B cell (primary cell): ENCODE results near the gene MBNL1. TPM values are rescaled to one million over a fixed set of nuclear protein-coding genes. Genes with fewer than 3 reads are reported as not detected.
A peak's percentile ranks its signal among the peaks of the same experiment; 100 is the strongest.

Source experiments
- ATAC-seq: fragments of 200-7000 bp; cut with Tn5 transposase; one replicate; pipeline ENCODE4 v1.10.0; 2021; ENCODE audit warnings: low read depth, mild to moderate bottlenecking, moderate number of reproducible peaks, moderate library complexity
- CTCF ChIA-PET: fragments of 350-600 bp; sonication (Branson Sonifier 250); formaldehyde crosslinking; loops from one replicate; lab custom pipeline; 2021; ENCODE audit warnings: antibody characterized with exemption, inconsistent platforms; lab: Charles Lee
- POLR2A ChIA-PET: fragments of 350-600 bp; sonication (Branson Sonifier 250); formaldehyde crosslinking; loops from one replicate; lab custom pipeline; 2021; ENCODE audit warnings: antibody characterized with exemption; lab: Charles Lee
- DNase-seq: peaks from one replicate; pipeline ENCODE4 v3.0.0; 2013
- H2AFZ ChIP-seq: 2 replicates; pipeline ENCODE4 v1.6.1; 2012; ENCODE audit warnings: mild to moderate bottlenecking, low read depth, low read length; ENCODE audit not compliant: insufficient read depth, poor library complexity, severe bottlenecking
- H3K27ac ChIP-seq, 2 donors: 1 replicate in 1 of 2; 2 replicates in 1 of 2; pipeline ENCODE4 v1.5.1; 2012 to 2013; ENCODE audit warnings: low read length in 2 of 2, mild to moderate bottlenecking in 2 of 2, moderate library complexity in 1 of 2
- H3K27me3 ChIP-seq, 4 experiments: fragments of 200-600 bp in 1 of 4; sonication (generic) in 1 of 4; replicated peaks in 1 of 4; 1 replicate in 2 of 4; 2 replicates in 2 of 4; pipeline versions ENCODE4 v1.6.1 to v1.7.0; 2013 to 2016; ENCODE audit warnings: low read length in 3 of 4, mild to moderate bottlenecking in 2 of 4, mixed read lengths in 1 of 4, moderate library complexity in 1 of 4; ENCODE audit not compliant: insufficient read depth in 4 of 4, control insufficient read depth in 3 of 4; ENCODE audit errors: control extremely low read depth in 1 of 4
- H3K36me3 ChIP-seq, 2 experiments: replicated peaks in 1 of 2; 1 replicate in 1 of 2; 2 replicates in 1 of 2; pipeline versions ENCODE4 v1.6.1 to v1.7.1; 2013; ENCODE audit warnings: low read length in 1 of 2; ENCODE audit not compliant: insufficient read depth in 2 of 2, control insufficient read depth in 1 of 2; ENCODE audit errors: control extremely low read depth in 1 of 2, extremely low read depth in 1 of 2
- H3K4me1 ChIP-seq, 2 donors: fragments of 200-600 bp in 1 of 2; sonication (generic) in 1 of 2; 1 replicate in 1 of 2; 2 replicates in 1 of 2; pipeline versions ENCODE4 v1.5.1 to v1.6.1; 2013 to 2017; ENCODE audit warnings: low read length in 2 of 2; ENCODE audit not compliant: control insufficient read depth in 2 of 2, insufficient read depth in 2 of 2
- H3K4me2 ChIP-seq: replicated peaks from 2 replicates; pipeline ENCODE3; 2012; ENCODE audit warnings: mild to moderate bottlenecking, low read depth, low read length; ENCODE audit not compliant: poor library complexity, severe bottlenecking
- H3K4me3 ChIP-seq, 5 experiments: fragments of 200-600 bp in 1 of 5; sonication (generic) in 1 of 5; 1 replicate in 3 of 5; 2 replicates in 2 of 5; pipeline versions ENCODE4 v1.5.1 to v1.7.0; 2011 to 2016; ENCODE audit warnings: low read length in 4 of 5, mild to moderate bottlenecking in 4 of 5, low read depth in 2 of 5, control low read depth in 1 of 5, moderate library complexity in 1 of 5; ENCODE audit not compliant: insufficient read depth in 1 of 5; ENCODE audit errors: control extremely low read depth in 1 of 5, extremely low read depth in 1 of 5
- H3K79me2 ChIP-seq: fragments of 200-600 bp; sonication (generic); one replicate; pipeline ENCODE4 v1.6.0; 2016; ENCODE audit warnings: low read length; ENCODE audit not compliant: control insufficient read depth, insufficient read depth
- H3K9ac ChIP-seq: fragments of 200-600 bp; sonication (generic); 2 replicates; pipeline ENCODE4 v1.6.1; 2017; ENCODE audit warnings: mild to moderate bottlenecking, low read length, moderate library complexity
- H3K9me3 ChIP-seq, 3 donors: one replicate each; pipeline versions ENCODE4 v1.6.1 to v1.7.1; 2013; ENCODE audit warnings: low read length in 2 of 3; ENCODE audit not compliant: control insufficient read depth in 2 of 3, insufficient read depth in 1 of 3; ENCODE audit errors: control extremely low read depth in 1 of 3
- H4K20me1 ChIP-seq: 2 replicates; pipeline ENCODE4 v1.6.0; 2012; ENCODE audit warnings: mild to moderate bottlenecking, low read length; ENCODE audit not compliant: insufficient read depth, control insufficient read depth, poor library complexity, severe bottlenecking
- H3K27ac Mint-ChIP-seq: one replicate; pipeline ENCODE4 v1.8.0; 2021; ENCODE audit warnings: mixed read lengths
- H3K27me3 Mint-ChIP-seq: one replicate; pipeline ENCODE4 v1.8.0; 2021; ENCODE audit warnings: mixed read lengths
- H3K4me1 Mint-ChIP-seq: one replicate; pipeline ENCODE4 v1.8.0; 2021; ENCODE audit warnings: mixed read lengths
- H3K4me3 Mint-ChIP-seq: one replicate; pipeline ENCODE4 v1.8.0; 2021; ENCODE audit warnings: mixed read lengths
- H3K9me3 Mint-ChIP-seq: one replicate; pipeline ENCODE4 v1.8.0; 2022; ENCODE audit warnings: mixed read lengths; ENCODE audit not compliant: insufficient read depth
- EZH2 ChIP-seq: IDR thresholded peaks from 2 replicates; pipeline ENCODE4 v1.6.1; 2012; ENCODE audit warnings: borderline replicate concordance, low read depth, mild to moderate bottlenecking, moderate library complexity, low read length; ENCODE audit not compliant: insufficient read depth, poor library complexity, severe bottlenecking
- WGBS: methylation state at CpG from one replicate; pipeline ENCODE4 v1.1.5; 2013; ENCODE audit warnings: missing lambda C conversion rate; ENCODE audit not compliant: insufficient coverage; 5-methylcytosine and 5-hydroxymethylcytosine counted together
- intact Hi-C: fragments of 100-400 bp; cut with micrococcal nuclease; formaldehyde crosslinking; loops from one replicate; pipeline ENCODE4 v1.10.0; 2022
- polyA plus RNA-seq: library from polyadenylated mRNA; depleted of rRNA; stranded (reverse); fragments of >200 nt; gene quantifications from 2 replicates; pipeline ENCODE4 v1.2.3, GENCODE V29; 2012
- total RNA-seq, 2 donors: library from RNA; stranded (reverse); fragments of 120-200 nt in 1 of 2; gene quantifications; 1 replicate in 1 of 2; 2 replicates in 1 of 2; pipeline versions ENCODE4 v1.2.3 to v1.2.4, GENCODE V29; 2013 to 2022
- TF ChIP-seq, protein P1 (sequence below): fragments of 200-600 bp; IDR thresholded peaks from one replicate; pipeline ENCODE4 v1.8.0; 2022; ENCODE audit warnings: antibody characterized with exemption, mild to moderate bottlenecking

The MBNL1 gene
- total and polyA plus RNA-seq, 2 donors (not counting 1 experiment from before 2014, with no cell fraction given), result 195 to 505 TPM

- no peak for TF ChIP-seq EZH2
- TF ChIP-seq, protein P1, sequence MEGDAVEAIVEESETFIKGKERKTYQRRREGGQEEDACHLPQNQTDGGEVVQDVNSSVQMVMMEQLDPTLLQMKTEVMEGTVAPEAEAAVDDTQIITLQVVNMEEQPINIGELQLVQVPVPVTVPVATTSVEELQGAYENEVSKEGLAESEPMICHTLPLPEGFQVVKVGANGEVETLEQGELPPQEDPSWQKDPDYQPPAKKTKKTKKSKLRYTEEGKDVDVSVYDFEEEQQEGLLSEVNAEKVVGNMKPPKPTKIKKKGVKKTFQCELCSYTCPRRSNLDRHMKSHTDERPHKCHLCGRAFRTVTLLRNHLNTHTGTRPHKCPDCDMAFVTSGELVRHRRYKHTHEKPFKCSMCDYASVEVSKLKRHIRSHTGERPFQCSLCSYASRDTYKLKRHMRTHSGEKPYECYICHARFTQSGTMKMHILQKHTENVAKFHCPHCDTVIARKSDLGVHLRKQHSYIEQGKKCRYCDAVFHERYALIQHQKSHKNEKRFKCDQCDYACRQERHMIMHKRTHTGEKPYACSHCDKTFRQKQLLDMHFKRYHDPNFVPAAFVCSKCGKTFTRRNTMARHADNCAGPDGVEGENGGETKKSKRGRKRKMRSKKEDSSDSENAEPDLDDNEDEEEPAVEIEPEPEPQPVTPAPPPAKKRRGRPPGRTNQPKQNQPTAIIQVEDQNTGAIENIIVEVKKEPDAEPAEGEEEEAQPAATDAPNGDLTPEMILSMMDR, result no peak
- H3K4me3 Mint-ChIP-seq, result no peak overlapping the region
Observed at GRCh38 chr3:152384412-152384811, 115.7 kb downstream of the MBNL1 start.

DNA sequence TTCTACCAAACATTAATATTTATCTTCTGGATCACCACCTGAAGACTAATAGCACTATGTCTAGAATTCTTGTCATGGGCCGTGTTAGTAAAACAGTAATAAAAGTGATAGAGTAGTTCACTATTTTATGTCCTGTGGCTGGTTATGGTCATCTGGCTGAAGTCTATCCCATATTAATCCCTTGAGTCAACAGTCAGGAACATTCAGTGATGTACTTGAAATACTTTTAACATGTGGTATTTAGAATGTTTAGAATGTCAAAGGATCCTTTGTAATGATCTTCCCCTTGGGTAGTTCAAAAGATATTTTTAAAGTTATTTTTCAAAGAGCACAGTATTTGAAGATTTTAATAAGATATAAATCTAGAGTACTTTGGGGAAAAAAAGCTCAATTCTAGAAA, 117.0 kb downstream of the MBNL1 start:
- Mint-ChIP-seq H3K9me3 (no peaks in the 10 kb centered on the region), H3K4me1 (peaks cover 67% of the 10 kb centered on the region), H3K27me3 (no peaks in the 10 kb centered on the region), H3K27ac (no peak overlapping the region), H3K4me3 (no peak overlapping the region)
- ATAC-seq (no peak), DNase-seq (no peak)
- Histone ChIP-seq H3K36me3 (peaks cover 6 to 37% of the 10 kb centered on the region in 2 experiments), H3K9me3 (no peaks in the 10 kb centered on the region), H3K4me2 (no peak overlapping the region), H3K9ac (no peak overlapping the region), H2AFZ (no peak overlapping the region), H3K27ac (peak overlapping the region in 1 of 2 donors; percentile 53), H3K4me3 (no peak overlapping the region), H3K79me2 (peaks cover 99% of the 10 kb centered on the region), H4K20me1 (peaks cover 30% of the 10 kb centered on the region), H3K27me3 (no peaks in the 10 kb centered on the region), H3K4me1 (peaks cover 18 to 37% of the 10 kb centered on the region in 2 donors)
- CTCF ChIA-PET, result interaction anchor here (2.2 kb wide), 1 partner anchor 202 kb away, joined by 10 read pairs; no protein-coding TSS in a partner anchor
- no CpG with 5 or more reads among the region's 1 CpG for WGBS
- intact Hi-C loops, result no loop called here
- TF ChIP-seq, protein P1, result no peak
- no peak for TF ChIP-seq EZH2
- POLR2A ChIA-PET, result no interaction called here

More at GRCh38 chr3:152384412-152384811, 115.7 kb downstream of the MBNL1 start:
- Histone ChIP-seq H3K27me3 (no peaks in the 10 kb centered on the region), H3K9ac (no peak overlapping the region), H3K4me2 (no peak overlapping the region), H2AFZ (no peak overlapping the region), H3K79me2 (peaks cover 99% of the 10 kb centered on the region), H4K20me1 (peaks cover 25% of the 10 kb centered on the region), H3K4me1 (peaks cover 21 to 51% of the 10 kb centered on the region in 2 donors), H3K27ac (peak overlapping the region in 1 of 2 donors; percentile 15), H3K9me3 (no peaks in the 10 kb centered on the region), H3K36me3 (peaks cover 4 to 30% of the 10 kb centered on the region in 2 experiments), H3K4me3 (no peak overlapping the region)
- ChIA-PET POLR2A (no interaction called here), CTCF (interaction anchor here (0.9 kb wide), 1 partner anchor 21 kb away, joined by 3 read pairs; no protein-coding TSS in a partner anchor)
- H3K4me1 Mint-ChIP-seq, result peaks cover 69% of the 10 kb centered on the region
- H3K27ac Mint-ChIP-seq, result peak overlapping the region; percentile 15
- DNase-seq (no peak), ATAC-seq (no peak)
- intact Hi-C loops, result loop anchor here (5.0 kb wide), 1 partner anchor 37 kb away; no protein-coding TSS in a partner anchor
- no peaks in the 10 kb centered on the region for H3K27me3 Mint-ChIP-seq
- H3K9me3 Mint-ChIP-seq, result no peaks in the 10 kb centered on the region
